22Rv1 (cell line): Measurements from ENCODE around the gene GREB1.
"Not testable (repeated sequence)": the region's sequence is repeated elsewhere in the genome, so short reads cannot be mapped to it uniquely, and the experiment has no call there.

ENCODE experiments used
- ZFX ChIP-seq: fragments of 450-650 bp; IDR thresholded peaks from 2 replicates; pipeline ENCODE4 v1.6.1; 2017; ENCODE audit warnings: antibody characterized with exemption, borderline replicate concordance
- TF ChIP-seq, protein P1 (sequence below): fragments of 450-650 bp; IDR thresholded peaks from 2 replicates; pipeline ENCODE4 v1.5.1; 2017; ENCODE audit warnings: mild to moderate bottlenecking

DNA sequence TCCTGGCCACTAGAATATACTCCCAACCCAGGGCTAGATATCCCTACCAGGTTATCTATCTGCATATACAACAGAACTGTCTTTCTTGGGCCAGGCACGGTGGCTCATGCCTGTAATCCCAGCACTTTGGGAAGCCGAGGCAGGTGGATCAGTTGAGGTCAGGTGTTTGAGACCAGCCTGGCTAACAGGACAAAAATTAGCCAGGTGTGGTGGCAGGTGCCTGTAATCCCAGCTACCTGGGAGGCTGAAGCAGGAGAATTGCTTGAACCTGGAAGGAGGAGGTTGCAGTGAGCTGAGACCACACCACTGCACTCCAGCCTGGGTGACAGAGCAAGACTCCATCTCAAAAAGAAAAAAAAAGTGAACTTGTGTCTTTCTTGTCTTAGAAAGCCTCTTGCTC, 126.6 kb downstream of the GREB1 start:
- TF ChIP-seq, protein P1, sequence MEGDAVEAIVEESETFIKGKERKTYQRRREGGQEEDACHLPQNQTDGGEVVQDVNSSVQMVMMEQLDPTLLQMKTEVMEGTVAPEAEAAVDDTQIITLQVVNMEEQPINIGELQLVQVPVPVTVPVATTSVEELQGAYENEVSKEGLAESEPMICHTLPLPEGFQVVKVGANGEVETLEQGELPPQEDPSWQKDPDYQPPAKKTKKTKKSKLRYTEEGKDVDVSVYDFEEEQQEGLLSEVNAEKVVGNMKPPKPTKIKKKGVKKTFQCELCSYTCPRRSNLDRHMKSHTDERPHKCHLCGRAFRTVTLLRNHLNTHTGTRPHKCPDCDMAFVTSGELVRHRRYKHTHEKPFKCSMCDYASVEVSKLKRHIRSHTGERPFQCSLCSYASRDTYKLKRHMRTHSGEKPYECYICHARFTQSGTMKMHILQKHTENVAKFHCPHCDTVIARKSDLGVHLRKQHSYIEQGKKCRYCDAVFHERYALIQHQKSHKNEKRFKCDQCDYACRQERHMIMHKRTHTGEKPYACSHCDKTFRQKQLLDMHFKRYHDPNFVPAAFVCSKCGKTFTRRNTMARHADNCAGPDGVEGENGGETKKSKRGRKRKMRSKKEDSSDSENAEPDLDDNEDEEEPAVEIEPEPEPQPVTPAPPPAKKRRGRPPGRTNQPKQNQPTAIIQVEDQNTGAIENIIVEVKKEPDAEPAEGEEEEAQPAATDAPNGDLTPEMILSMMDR = not testable (repeated sequence)
- not testable (repeated sequence) for TF ChIP-seq ZFX
